GM19395 (cell line): ENCODE results near the gene HAUS7.

Experiments used
- ATAC-seq: cut with Tn5 transposase; IDR thresholded peaks from one replicate; pipeline ENCODE4 v1.9.1; 2021; ENCODE audit warnings: mild to moderate bottlenecking, moderate library complexity; ENCODE audit not compliant: unreplicated experiment

HAUS7 gene

GRCh38 chrX:153441981-153442380, 28.4 kb downstream of the HAUS7 start:
- ATAC-seq: no peak

- no peak for ATAC-seq
Observed at GRCh38 chrX:153441296-153441695, 29.1 kb downstream of the HAUS7 start.

GRCh38 chrX:153440556-153441135, 29.7 kb downstream of the HAUS7 start:
- no peak for ATAC-seq

- no peak for ATAC-seq
Observed at GRCh38 chrX:153439977-153440376, 30.4 kb downstream of the HAUS7 start.

GRCh38 chrX:153438532-153438931, 31.8 kb downstream of the HAUS7 start:
- no peak for ATAC-seq

- ATAC-seq: no peak
Observed at GRCh38 chrX:153435845-153436244, 34.5 kb downstream of the HAUS7 start.

- no peak for ATAC-seq
Observed at GRCh38 chrX:153434801-153435200, 35.6 kb downstream of the HAUS7 start.

GRCh38 chrX:153433781-153434285, 36.5 kb downstream of the HAUS7 start:
- ATAC-seq: no peak

- no peak for ATAC-seq
Observed at GRCh38 chrX:153433161-153433680, 37.2 kb downstream of the HAUS7 start.

- ATAC-seq: no peak
Observed at GRCh38 chrX:153430796-153431195, 39.6 kb downstream of the HAUS7 start.

- no peak for ATAC-seq
Observed at GRCh38 chrX:153426204-153426603, 44.2 kb downstream of the HAUS7 start.

GRCh38 chrX:153423652-153424051, 46.7 kb downstream of the HAUS7 start:
- ATAC-seq: no peak

- ATAC-seq: no peak
Observed at GRCh38 chrX:153421856-153422255, 48.5 kb downstream of the HAUS7 start.

- ATAC-seq: no peak
Observed at GRCh38 chrX:153420851-153421599, 49.4 kb downstream of the HAUS7 start.

GRCh38 chrX:153417637-153418036, 52.7 kb downstream of the HAUS7 start:
- ATAC-seq: no peak

GRCh38 chrX:153416781-153417450, 53.5 kb downstream of the HAUS7 start:
- no peak for ATAC-seq

GRCh38 chrX:153414856-153415510, 55.4 kb downstream of the HAUS7 start:
- no peak for ATAC-seq

GRCh38 chrX:153413731-153414130, 56.6 kb downstream of the HAUS7 start:
- no peak for ATAC-seq

- no peak for ATAC-seq
Observed at GRCh38 chrX:153412746-153413720, 57.3 kb downstream of the HAUS7 start.

- ATAC-seq: no peak
Observed at GRCh38 chrX:153411988-153412574, 58.3 kb downstream of the HAUS7 start.
